HEK293 (cell line): ENCODE results near the gene USP6.

Source experiments
- CTCF ChIA-PET: fragments of 350-600 bp; formaldehyde crosslinking; extraction: SDS; loops from one replicate; lab custom pipeline; 2021; ENCODE audit warnings: antibody characterized with exemption; lab: Yijun Ruan, JAX
- POLR2A ChIA-PET: fragments of 300-600 bp; formaldehyde crosslinking; extraction: SDS; loops from one replicate; lab custom pipeline; 2020; ENCODE audit warnings: antibody characterized with exemption, inconsistent platforms; lab: Yijun Ruan, JAX
- H3K27ac ChIP-seq: fragments of 200-500 bp; sonication (Bioruptor generic); 2 replicates; pipeline ENCODE4 v1.5.1; 2014; ENCODE audit warnings: low read depth, low read length, control low read depth, inconsistent platforms; ENCODE audit errors: extremely low read depth
- H3K36me3 ChIP-seq, 2 experiments: fragments of 200-500 bp in 1 of 2; sonication (Bioruptor generic) in 1 of 2; 1 replicate in 1 of 2; 2 replicates in 1 of 2; pipeline ENCODE4 v1.5.1; 2014 to 2017; ENCODE audit warnings: inconsistent platforms in 2 of 2, low read length in 2 of 2; ENCODE audit not compliant: control insufficient read depth in 2 of 2, insufficient read depth in 1 of 2
- H3K4me1 ChIP-seq: fragments of 200-500 bp; sonication (Bioruptor generic); 2 replicates; pipeline ENCODE4 v1.5.1; 2014; ENCODE audit warnings: mild to moderate bottlenecking, low read length, inconsistent platforms; ENCODE audit not compliant: control insufficient read depth, insufficient read depth
- H3K4me3 ChIP-seq: 2 replicates; pipeline ENCODE4 v1.5.1; 2011; ENCODE audit warnings: low read depth, mild to moderate bottlenecking, control low read depth, low read length, moderate library complexity
- H3K9me3 ChIP-seq: fragments of 200-500 bp; sonication (Bioruptor generic); 2 replicates; pipeline ENCODE4 v1.5.1; 2014; ENCODE audit warnings: low read depth, low read length, inconsistent platforms; ENCODE audit not compliant: control insufficient read depth, insufficient read depth
- EGR2 ChIP-seq: fragments of 450-650 bp; formaldehyde crosslinking; IDR thresholded peaks from 2 replicates; pipeline ENCODE4 v1.5.1; 2016; ENCODE audit warnings: low read depth, missing biosample characterization, missing genetic modification characterization
- SP7 ChIP-seq: fragments of 450-650 bp; formaldehyde crosslinking; IDR thresholded peaks from 2 replicates; pipeline ENCODE4 v1.5.1; 2016; ENCODE audit warnings: missing biosample characterization, missing genetic modification characterization
- ZNF23 ChIP-seq: fragments of 450-650 bp; formaldehyde crosslinking; IDR thresholded peaks from 2 replicates; pipeline ENCODE4 v1.5.1; 2016; ENCODE audit warnings: missing biosample characterization, missing genetic modification characterization, borderline replicate concordance
- ZNF335 ChIP-seq: fragments of 450-650 bp; formaldehyde crosslinking; conservative IDR thresholded peaks from 2 replicates; pipeline ENCODE4 v1.5.1; 2016; ENCODE audit warnings: missing biosample characterization, missing genetic modification characterization
- ZNF398 ChIP-seq: fragments of 450-650 bp; formaldehyde crosslinking; IDR thresholded peaks from 2 replicates; pipeline ENCODE4 v1.5.1; 2017; ENCODE audit warnings: missing biosample characterization, missing genetic modification characterization
- ZNF426 ChIP-seq: fragments of 450-650 bp; formaldehyde crosslinking; IDR thresholded peaks from 2 replicates; pipeline ENCODE4 v1.5.1; 2017; ENCODE audit warnings: missing biosample characterization, missing genetic modification characterization, mild to moderate bottlenecking, inconsistent platforms, moderate library complexity
- ZXDB ChIP-seq: fragments of 450-650 bp; formaldehyde crosslinking; IDR thresholded peaks from 2 replicates; pipeline ENCODE4 v1.5.1; 2016; ENCODE audit warnings: missing biosample characterization, missing genetic modification characterization
- TF ChIP-seq, protein P1 (sequence below): fragments of 450-650 bp; formaldehyde crosslinking; IDR thresholded peaks from 2 replicates; pipeline ENCODE4 v1.5.1; 2016; ENCODE audit warnings: missing biosample characterization, missing genetic modification characterization, borderline replicate concordance
- TF ChIP-seq, protein P2 (sequence below): fragments of 450-650 bp; formaldehyde crosslinking; IDR thresholded peaks from 2 replicates; pipeline ENCODE4 v1.5.1; 2016; ENCODE audit warnings: missing biosample characterization, missing genetic modification characterization
- TF ChIP-seq, protein P3 (sequence below): fragments of 450-650 bp; formaldehyde crosslinking; IDR thresholded peaks from 2 replicates; pipeline ENCODE4 v1.5.1; 2016; ENCODE audit warnings: missing biosample characterization, missing genetic modification characterization
- TF ChIP-seq, protein P4 (sequence below): fragments of 450-650 bp; formaldehyde crosslinking; IDR thresholded peaks from 2 replicates; pipeline ENCODE4 v1.5.1; 2016; ENCODE audit warnings: missing biosample characterization, missing genetic modification characterization, low read depth

The USP6 gene

GRCh38 chr17:5200360-5200759 lies 84.5 kb downstream of the USP6 start:
- CTCF ChIA-PET: interaction anchor here (0.7 to 1.7 kb wide), 3 partner anchors 37 to 542 kb away, joined by 4 to 9 read pairs (median 5); partner anchors contain the start of gene C1QBP

DNA sequence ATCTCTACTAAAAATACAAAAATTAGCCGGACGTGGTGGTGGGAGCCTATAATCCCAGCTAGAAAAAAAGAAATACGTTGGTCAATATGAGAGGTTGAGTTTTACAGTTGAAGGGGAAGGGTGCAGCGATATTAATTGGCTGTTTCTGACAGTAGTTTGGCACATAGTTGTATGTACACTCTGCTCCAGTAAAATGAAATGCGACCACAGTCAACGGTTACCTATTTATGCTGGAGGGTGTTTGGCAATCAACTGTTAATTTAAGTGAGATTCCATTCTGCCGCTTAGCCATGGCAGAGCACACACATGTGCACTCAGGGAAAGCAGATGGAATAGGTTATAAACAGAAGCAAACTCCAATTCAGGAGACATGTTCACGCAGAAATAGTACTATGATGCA lies 85.2 kb downstream of the USP6 start:
- Histone ChIP-seq H3K36me3 (no peaks in the 10 kb centered on the region; a peak in 1 of 3 replicates), H3K9me3 (no peaks in the 10 kb centered on the region), H3K4me1 (no peaks in the 10 kb centered on the region), H3K27ac (no peak overlapping the region), H3K4me3 (no peak overlapping the region)
- CTCF ChIA-PET: interaction anchor here (0.6 to 1.7 kb wide), 2 partner anchors 9 to 37 kb away, joined by 3 to 9 read pairs; no protein-coding TSS in a partner anchor
- POLR2A ChIA-PET: no interaction called here
- TF ChIP-seq ZXDB (tag by site-specific recombination) (no peak), SP7 (no peak), ZNF335 (no peak), ZNF398 (tag by site-specific recombination) (no peak), ZNF426 (tag by site-specific recombination) (no peak), ZNF23 (tag by site-specific recombination) (no peak)
- TF ChIP-seq, protein P1, sequence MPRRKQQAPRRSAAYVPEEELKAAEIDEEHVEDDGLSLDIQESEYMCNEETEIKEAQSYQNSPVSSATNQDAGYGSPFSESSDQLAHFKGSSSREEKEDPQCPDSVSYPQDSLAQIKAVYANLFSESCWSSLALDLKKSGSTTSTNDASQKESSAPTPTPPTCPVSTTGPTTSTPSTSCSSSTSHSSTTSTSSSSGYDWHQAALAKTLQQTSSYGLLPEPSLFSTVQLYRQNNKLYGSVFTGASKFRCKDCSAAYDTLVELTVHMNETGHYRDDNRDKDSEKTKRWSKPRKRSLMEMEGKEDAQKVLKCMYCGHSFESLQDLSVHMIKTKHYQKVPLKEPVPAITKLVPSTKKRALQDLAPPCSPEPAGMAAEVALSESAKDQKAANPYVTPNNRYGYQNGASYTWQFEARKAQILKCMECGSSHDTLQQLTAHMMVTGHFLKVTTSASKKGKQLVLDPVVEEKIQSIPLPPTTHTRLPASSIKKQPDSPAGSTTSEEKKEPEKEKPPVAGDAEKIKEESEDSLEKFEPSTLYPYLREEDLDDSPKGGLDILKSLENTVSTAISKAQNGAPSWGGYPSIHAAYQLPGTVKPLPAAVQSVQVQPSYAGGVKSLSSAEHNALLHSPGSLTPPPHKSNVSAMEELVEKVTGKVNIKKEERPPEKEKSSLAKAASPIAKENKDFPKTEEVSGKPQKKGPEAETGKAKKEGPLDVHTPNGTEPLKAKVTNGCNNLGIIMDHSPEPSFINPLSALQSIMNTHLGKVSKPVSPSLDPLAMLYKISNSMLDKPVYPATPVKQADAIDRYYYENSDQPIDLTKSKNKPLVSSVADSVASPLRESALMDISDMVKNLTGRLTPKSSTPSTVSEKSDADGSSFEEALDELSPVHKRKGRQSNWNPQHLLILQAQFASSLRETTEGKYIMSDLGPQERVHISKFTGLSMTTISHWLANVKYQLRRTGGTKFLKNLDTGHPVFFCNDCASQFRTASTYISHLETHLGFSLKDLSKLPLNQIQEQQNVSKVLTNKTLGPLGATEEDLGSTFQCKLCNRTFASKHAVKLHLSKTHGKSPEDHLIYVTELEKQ (tag by site-specific recombination): no peak
- TF ChIP-seq, protein P2, sequence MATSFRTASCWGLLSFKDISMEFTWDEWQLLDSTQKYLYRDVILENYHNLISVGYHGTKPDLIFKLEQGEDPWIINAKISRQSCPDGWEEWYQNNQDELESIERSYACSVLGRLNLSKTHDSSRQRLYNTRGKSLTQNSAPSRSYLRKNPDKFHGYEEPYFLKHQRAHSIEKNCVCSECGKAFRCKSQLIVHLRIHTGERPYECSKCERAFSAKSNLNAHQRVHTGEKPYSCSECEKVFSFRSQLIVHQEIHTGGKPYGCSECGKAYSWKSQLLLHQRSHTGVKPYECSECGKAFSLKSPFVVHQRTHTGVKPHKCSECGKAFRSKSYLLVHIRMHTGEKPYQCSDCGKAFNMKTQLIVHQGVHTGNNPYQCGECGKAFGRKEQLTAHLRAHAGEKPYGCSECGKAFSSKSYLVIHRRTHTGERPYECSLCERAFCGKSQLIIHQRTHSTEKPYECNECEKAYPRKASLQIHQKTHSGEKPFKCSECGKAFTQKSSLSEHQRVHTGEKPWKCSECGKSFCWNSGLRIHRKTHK (tag by site-specific recombination): no peak
- TF ChIP-seq, protein P3, sequence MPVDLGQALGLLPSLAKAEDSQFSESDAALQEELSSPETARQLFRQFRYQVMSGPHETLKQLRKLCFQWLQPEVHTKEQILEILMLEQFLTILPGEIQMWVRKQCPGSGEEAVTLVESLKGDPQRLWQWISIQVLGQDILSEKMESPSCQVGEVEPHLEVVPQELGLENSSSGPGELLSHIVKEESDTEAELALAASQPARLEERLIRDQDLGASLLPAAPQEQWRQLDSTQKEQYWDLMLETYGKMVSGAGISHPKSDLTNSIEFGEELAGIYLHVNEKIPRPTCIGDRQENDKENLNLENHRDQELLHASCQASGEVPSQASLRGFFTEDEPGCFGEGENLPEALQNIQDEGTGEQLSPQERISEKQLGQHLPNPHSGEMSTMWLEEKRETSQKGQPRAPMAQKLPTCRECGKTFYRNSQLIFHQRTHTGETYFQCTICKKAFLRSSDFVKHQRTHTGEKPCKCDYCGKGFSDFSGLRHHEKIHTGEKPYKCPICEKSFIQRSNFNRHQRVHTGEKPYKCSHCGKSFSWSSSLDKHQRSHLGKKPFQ (tag by site-specific recombination): no peak
- TF ChIP-seq, protein P4, sequence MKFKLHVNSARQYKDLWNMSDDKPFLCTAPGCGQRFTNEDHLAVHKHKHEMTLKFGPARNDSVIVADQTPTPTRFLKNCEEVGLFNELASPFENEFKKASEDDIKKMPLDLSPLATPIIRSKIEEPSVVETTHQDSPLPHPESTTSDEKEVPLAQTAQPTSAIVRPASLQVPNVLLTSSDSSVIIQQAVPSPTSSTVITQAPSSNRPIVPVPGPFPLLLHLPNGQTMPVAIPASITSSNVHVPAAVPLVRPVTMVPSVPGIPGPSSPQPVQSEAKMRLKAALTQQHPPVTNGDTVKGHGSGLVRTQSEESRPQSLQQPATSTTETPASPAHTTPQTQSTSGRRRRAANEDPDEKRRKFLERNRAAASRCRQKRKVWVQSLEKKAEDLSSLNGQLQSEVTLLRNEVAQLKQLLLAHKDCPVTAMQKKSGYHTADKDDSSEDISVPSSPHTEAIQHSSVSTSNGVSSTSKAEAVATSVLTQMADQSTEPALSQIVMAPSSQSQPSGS (tag by site-specific recombination): no peak

More at GRCh38 chr17:5200360-5200759, 84.5 kb downstream of the USP6 start:
- no peak for TF ChIP-seq EGR2 (tag by site-specific recombination)
- no peaks in the 10 kb centered on the region for H3K9me3 ChIP-seq
- POLR2A ChIA-PET: no interaction called here
- no peak overlapping the region for H3K4me3 ChIP-seq
- no peak overlapping the region for H3K27ac ChIP-seq
- no peaks in the 10 kb centered on the region; a peak in 1 of 3 replicates for H3K36me3 ChIP-seq
- no peaks in the 10 kb centered on the region for H3K4me1 ChIP-seq
